HepG2 (cell line): ENCODE measurements around the gene TPRN. TPM values are rescaled to one million over a fixed set of nuclear protein-coding genes. Genes with fewer than 3 reads are reported as not detected.
A peak's percentile ranks its signal among the peaks of the same experiment; 100 is the strongest.

ENCODE experiments used
- CHD2 ChIP-seq: IDR thresholded peaks from 2 replicates; pipeline ENCODE4 v1.6.1; 2011; ENCODE audit warnings: low read depth, low read length, improper control_type of control experiment
- CHD4 ChIP-seq: fragments of 200-600 bp; sonication (generic); IDR thresholded peaks from 2 replicates; pipeline ENCODE4 v1.7.0; 2017; ENCODE audit warnings: mild to moderate bottlenecking, low read length, borderline replicate concordance
- FOSL2 ChIP-seq: sonication (generic); formaldehyde crosslinking; IDR thresholded peaks from 2 replicates; pipeline ENCODE4 v1.4.0; 2020; ENCODE audit warnings: missing genetic modification reagents
- KAT7 ChIP-seq: IDR thresholded peaks from 2 replicates; pipeline ENCODE4 v1.6.1; 2018; ENCODE audit warnings: borderline replicate concordance, missing compliant biosample characterization
- LRRFIP1 ChIP-seq: sonication (generic); formaldehyde crosslinking; conservative IDR thresholded peaks from 2 replicates; pipeline ENCODE4 v1.4.0; 2020; ENCODE audit warnings: missing genetic modification reagents
- NCOA2 ChIP-seq: sonication (generic); formaldehyde crosslinking; IDR thresholded peaks from 2 replicates; pipeline ENCODE4 v1.8.0; 2022; ENCODE audit warnings: inconsistent platforms
- NR2F6 ChIP-seq, 2 experiments: IDR thresholded peaks; 2 replicates each; pipeline ENCODE4 v1.6.1; 2016; ENCODE audit warnings: antibody characterized with exemption in 1 of 2, mild to moderate bottlenecking in 1 of 2
- SAFB2 ChIP-seq: sonication (generic); formaldehyde crosslinking; IDR thresholded peaks from 2 replicates; pipeline ENCODE4 v1.5.1; 2020; ENCODE audit warnings: missing genetic modification reagents, low read depth, mild to moderate bottlenecking, borderline replicate concordance
- SRSF1 ChIP-seq: fragments of 200-400 bp; formaldehyde crosslinking; optimal IDR thresholded peaks from 2 replicates; pipeline ENCODE3; 2017; ENCODE audit warnings: mild to moderate bottlenecking, low read depth, low read length, moderate library complexity
- SRSF4 ChIP-seq: fragments of 200-400 bp; formaldehyde crosslinking; IDR thresholded peaks from one replicate; pipeline ENCODE4 v1.6.1; 2018; ENCODE audit warnings: mild to moderate bottlenecking, low read depth, low read length, moderate library complexity; ENCODE audit not compliant: poor library complexity, severe bottlenecking
- XRCC5 ChIP-seq: fragments of 200-400 bp; formaldehyde crosslinking; optimal IDR thresholded peaks from 2 replicates; pipeline ENCODE3; 2017; ENCODE audit warnings: mild to moderate bottlenecking, low read length
- ZBTB25 ChIP-seq: IDR thresholded peaks from 2 replicates; pipeline ENCODE4 v1.6.1; 2018; ENCODE audit warnings: missing genetic modification reagents
- ZFP1 ChIP-seq: IDR thresholded peaks from 2 replicates; pipeline ENCODE4 v1.6.1; 2016
- ZFP37 ChIP-seq: sonication (generic); formaldehyde crosslinking; IDR thresholded peaks from 2 replicates; pipeline ENCODE4 v1.4.0; 2020; ENCODE audit warnings: missing genetic modification reagents, borderline replicate concordance
- ZFP41 ChIP-seq: sonication (generic); formaldehyde crosslinking; IDR thresholded peaks from 2 replicates; pipeline ENCODE4 v1.4.0; 2020; ENCODE audit warnings: mild to moderate bottlenecking, missing genetic modification reagents, borderline replicate concordance
- ZNF549 ChIP-seq: sonication (generic); formaldehyde crosslinking; IDR thresholded peaks from 2 replicates; pipeline ENCODE4 v1.5.0; 2020; ENCODE audit warnings: missing genetic modification reagents
- ZNF792 ChIP-seq: IDR thresholded peaks from 2 replicates; pipeline ENCODE4 v1.6.1; 2016
- polyA plus RNA-seq, 8 experiments: library from polyadenylated mRNA; depleted of rRNA in 3 of 8; stranded (reverse) in 7 of 8; unstranded in 1 of 8; fragments of >200 nt; fragmentation: Illumina TruSeq in 4 of 8; extraction: Trizol in 4 of 8; gene quantifications; 2 replicates each; pipeline versions ENCODE4 v1.2.1 to v1.2.3, GENCODE V29; 2011 to 2016; ENCODE audit warnings: low read depth in 4 of 8, missing spikeins in 1 of 8, mixed read lengths in 1 of 8; ENCODE audit not compliant: insufficient read depth in 1 of 8
- total RNA-seq, 5 experiments: library from RNA; depleted of rRNA; stranded (reverse); fragments of >200 nt; fragmentation: Illumina TruSeq; extraction: Trizol; gene quantifications; 2 replicates each; pipeline ENCODE4 v1.2.3, GENCODE V29; 2016; ENCODE audit warnings: low read depth in 1 of 5
- TF ChIP-seq, protein P1 (sequence below): IDR thresholded peaks from 2 replicates; pipeline ENCODE4 v1.6.1; 2016; ENCODE audit warnings: low read depth, missing genetic modification reagents, missing compliant biosample characterization
- TF ChIP-seq, protein P2 (sequence below): IDR thresholded peaks from 2 replicates; pipeline ENCODE4 v1.6.1; 2016; ENCODE audit warnings: low read depth

TPRN gene
- total and polyA plus RNA-seq, 2 of the 13 experiments (the other 11 are each of a cell fraction or from before 2014, with no cell fraction given): 10.1 to 19.2 TPM

GRCh38 chr9:137240318-137240840 lies 39.8 kb upstream of the TPRN start (continued):
- TF ChIP-seq CHD2 (no peak), XRCC5 (no peak), ZFP1 (CRISPR knock-in tag) (no peak), ZFP37 (no peak), ZBTB25 (CRISPR knock-in tag) (peak; percentile 96), ZNF792 (CRISPR knock-in tag) (0 out of 2 replicates have a peak, but pooled peaks have one; percentile 57), CHD4 (no peak), ZFP41 (peak; percentile 84; the same call in 1 of the 2 replicates), NCOA2 (CRISPR knock-in tag) (peak; percentile 26; the same call in 1 of the 2 replicates), NR2F6 (IDR thresholded peaks at IDR 0.05) (no peak), NR2F6 (CRISPR knock-in tag; IDR thresholded peaks at IDR 0.05) (peak; percentile 45; the same call in 1 of the 2 replicates), SRSF1 (peak; percentile 69), FOSL2 (no peak), ZNF549 (CRISPR knock-in tag) (no peak), SRSF4 (no peak), SAFB2 (CRISPR knock-in tag) (peak; percentile 73), LRRFIP1 (CRISPR knock-in tag) (no peak), KAT7 (CRISPR knock-in tag) (peak; percentile 78; the same call in 1 of the 2 replicates)
- TF ChIP-seq, protein P1, sequence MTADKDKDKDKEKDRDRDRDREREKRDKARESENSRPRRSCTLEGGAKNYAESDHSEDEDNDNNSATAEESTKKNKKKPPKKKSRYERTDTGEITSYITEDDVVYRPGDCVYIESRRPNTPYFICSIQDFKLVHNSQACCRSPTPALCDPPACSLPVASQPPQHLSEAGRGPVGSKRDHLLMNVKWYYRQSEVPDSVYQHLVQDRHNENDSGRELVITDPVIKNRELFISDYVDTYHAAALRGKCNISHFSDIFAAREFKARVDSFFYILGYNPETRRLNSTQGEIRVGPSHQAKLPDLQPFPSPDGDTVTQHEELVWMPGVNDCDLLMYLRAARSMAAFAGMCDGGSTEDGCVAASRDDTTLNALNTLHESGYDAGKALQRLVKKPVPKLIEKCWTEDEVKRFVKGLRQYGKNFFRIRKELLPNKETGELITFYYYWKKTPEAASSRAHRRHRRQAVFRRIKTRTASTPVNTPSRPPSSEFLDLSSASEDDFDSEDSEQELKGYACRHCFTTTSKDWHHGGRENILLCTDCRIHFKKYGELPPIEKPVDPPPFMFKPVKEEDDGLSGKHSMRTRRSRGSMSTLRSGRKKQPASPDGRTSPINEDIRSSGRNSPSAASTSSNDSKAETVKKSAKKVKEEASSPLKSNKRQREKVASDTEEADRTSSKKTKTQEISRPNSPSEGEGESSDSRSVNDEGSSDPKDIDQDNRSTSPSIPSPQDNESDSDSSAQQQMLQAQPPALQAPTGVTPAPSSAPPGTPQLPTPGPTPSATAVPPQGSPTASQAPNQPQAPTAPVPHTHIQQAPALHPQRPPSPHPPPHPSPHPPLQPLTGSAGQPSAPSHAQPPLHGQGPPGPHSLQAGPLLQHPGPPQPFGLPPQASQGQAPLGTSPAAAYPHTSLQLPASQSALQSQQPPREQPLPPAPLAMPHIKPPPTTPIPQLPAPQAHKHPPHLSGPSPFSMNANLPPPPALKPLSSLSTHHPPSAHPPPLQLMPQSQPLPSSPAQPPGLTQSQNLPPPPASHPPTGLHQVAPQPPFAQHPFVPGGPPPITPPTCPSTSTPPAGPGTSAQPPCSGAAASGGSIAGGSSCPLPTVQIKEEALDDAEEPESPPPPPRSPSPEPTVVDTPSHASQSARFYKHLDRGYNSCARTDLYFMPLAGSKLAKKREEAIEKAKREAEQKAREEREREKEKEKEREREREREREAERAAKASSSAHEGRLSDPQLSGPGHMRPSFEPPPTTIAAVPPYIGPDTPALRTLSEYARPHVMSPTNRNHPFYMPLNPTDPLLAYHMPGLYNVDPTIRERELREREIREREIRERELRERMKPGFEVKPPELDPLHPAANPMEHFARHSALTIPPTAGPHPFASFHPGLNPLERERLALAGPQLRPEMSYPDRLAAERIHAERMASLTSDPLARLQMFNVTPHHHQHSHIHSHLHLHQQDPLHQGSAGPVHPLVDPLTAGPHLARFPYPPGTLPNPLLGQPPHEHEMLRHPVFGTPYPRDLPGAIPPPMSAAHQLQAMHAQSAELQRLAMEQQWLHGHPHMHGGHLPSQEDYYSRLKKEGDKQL (CRISPR knock-in tag): no peak
- TF ChIP-seq, protein P2, sequence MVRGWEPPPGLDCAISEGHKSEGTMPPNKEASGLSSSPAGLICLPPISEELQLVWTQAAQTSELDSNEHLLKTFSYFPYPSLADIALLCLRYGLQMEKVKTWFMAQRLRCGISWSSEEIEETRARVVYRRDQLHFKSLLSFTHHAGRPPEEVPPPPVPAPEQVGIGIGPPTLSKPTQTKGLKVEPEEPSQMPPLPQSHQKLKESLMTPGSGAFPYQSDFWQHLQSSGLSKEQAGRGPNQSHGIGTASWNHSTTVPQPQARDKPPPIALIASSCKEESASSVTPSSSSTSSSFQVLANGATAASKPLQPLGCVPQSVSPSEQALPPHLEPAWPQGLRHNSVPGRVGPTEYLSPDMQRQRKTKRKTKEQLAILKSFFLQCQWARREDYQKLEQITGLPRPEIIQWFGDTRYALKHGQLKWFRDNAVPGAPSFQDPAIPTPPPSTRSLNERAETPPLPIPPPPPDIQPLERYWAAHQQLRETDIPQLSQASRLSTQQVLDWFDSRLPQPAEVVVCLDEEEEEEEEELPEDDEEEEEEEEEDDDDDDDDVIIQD (CRISPR knock-in tag): no peak
